HG03139 (cell line): ENCODE measurements around the gene GTF2A1.

Experiments used
- ATAC-seq: cut with Tn5 transposase; IDR thresholded peaks from one replicate; pipeline ENCODE4 v1.9.1; 2021; ENCODE audit not compliant: unreplicated experiment

Gene GTF2A1

GRCh38 chr14:81179631-81180030, 41.1 kb downstream of the GTF2A1 start:
- no peak for ATAC-seq

GRCh38 chr14:81178063-81178462, 42.7 kb downstream of the GTF2A1 start:
- ATAC-seq: peak; percentile 38

- ATAC-seq: no peak
These were observed 43.5 kb downstream of the GTF2A1 start for GRCh38 chr14:81177225-81177624.

GRCh38 chr14:81176241-81176640, 44.5 kb downstream of the GTF2A1 start:
- no peak for ATAC-seq

GRCh38 chr14:81172881-81173280, 47.9 kb downstream of the GTF2A1 start:
- no peak for ATAC-seq

- ATAC-seq: no peak
These were observed 48.4 kb downstream of the GTF2A1 start for GRCh38 chr14:81172353-81172752.

- ATAC-seq: no peak
These were observed 49.9 kb downstream of the GTF2A1 start for GRCh38 chr14:81170829-81171195.

GRCh38 chr14:81170104-81170828, 50.5 kb downstream of the GTF2A1 start:
- ATAC-seq: peak; percentile 92

- ATAC-seq: peak; percentile 19
These were observed 51.1 kb downstream of the GTF2A1 start for GRCh38 chr14:81169711-81170103.

- no peak for ATAC-seq
These were observed 51.5 kb downstream of the GTF2A1 start for GRCh38 chr14:81169267-81169666.

GRCh38 chr14:81166121-81166520, 54.6 kb downstream of the GTF2A1 start:
- no peak for ATAC-seq

- ATAC-seq: no peak
These were observed 55.6 kb downstream of the GTF2A1 start for GRCh38 chr14:81165188-81165587.

GRCh38 chr14:81164167-81164774, 56.5 kb downstream of the GTF2A1 start:
- peak; percentile 93 for ATAC-seq

- no peak for ATAC-seq
These were observed 57.8 kb downstream of the GTF2A1 start for GRCh38 chr14:81162941-81163340.

GRCh38 chr14:81161749-81162148, 59.0 kb downstream of the GTF2A1 start:
- no peak for ATAC-seq

GRCh38 chr14:81161088-81161487, 59.7 kb downstream of the GTF2A1 start:
- ATAC-seq: no peak

- no peak for ATAC-seq
These were observed 63.3 kb downstream of the GTF2A1 start for GRCh38 chr14:81157431-81157830.

GRCh38 chr14:81153187-81153586, 67.6 kb downstream of the GTF2A1 start:
- ATAC-seq: no peak

- ATAC-seq: no peak
These were observed 72.1 kb downstream of the GTF2A1 start for GRCh38 chr14:81148635-81149034.

GRCh38 chr14:81147140-81147897, 73.4 kb downstream of the GTF2A1 start:
- ATAC-seq: peak; percentile 85

GRCh38 chr14:81144824-81145603, 75.7 kb downstream of the GTF2A1 start:
- ATAC-seq: no peak
